DMS53 (cell line): ENCODE measurements around the gene RPL32.
A peak's percentile ranks its signal among the peaks of the same experiment; 100 is the strongest.

ENCODE experiments used
- DNase-seq: peaks from one replicate; lab custom pipeline; 2025; lab: John Stamatoyannopoulos, UW

The RPL32 gene

GRCh38 chr3:12832350-12833221, 8.8 kb downstream of the RPL32 start:
- no peak for DNase-seq

DNA sequence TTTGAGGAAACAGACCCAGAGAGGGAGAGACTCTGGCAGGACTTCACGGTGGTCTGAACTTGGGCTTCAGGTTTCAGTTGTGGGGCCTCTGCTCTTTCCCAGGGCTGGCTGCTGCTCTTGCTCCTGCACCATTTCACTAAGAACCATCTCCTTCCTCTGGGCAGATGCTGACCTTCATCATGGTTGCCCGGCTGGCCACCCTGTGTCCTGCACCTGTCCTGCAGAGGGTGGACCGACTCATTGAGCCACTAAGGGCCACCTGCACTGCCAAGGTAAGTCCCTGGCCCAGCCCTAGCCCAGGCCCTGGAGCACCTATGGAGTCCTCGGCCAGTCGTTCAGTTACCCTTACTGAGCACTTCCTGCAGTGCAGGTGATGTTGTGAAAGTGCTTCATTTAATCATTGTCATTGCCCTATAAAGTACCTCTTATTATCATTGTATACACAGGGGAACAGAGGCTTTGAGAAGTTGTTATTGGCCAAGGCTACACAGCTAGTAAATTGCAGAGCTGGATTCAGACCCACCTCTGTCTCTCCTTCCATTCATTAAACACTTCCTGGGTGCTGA, 10.0 kb downstream of the RPL32 start:
- DNase-seq = peak; percentile 18

- peak; percentile 7 for DNase-seq
These were observed 10.6 kb downstream of the RPL32 start for GRCh38 chr3:12830785-12831156.

GRCh38 chr3:12829886-12830784, 11.2 kb downstream of the RPL32 start:
- DNase-seq = no peak

DNA sequence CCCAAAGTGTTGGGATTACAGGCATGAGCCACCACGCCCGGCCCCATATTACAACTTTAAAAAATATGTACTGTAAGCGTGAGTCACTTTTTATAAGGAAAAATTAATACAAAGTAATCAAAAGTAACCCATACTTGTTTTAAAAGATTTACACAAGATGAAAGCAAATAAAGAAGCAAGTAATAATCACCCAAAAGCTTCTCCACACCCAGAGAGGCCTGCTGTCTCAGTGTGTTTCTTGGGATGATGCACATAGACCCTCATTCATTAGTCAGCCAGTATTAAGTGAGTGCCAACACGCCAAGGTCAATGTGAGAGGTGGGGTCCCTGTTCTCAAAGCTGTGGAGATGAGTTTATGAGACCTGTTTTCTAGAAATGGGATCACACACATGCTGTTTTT, 12.0 kb downstream of the RPL32 start:
- DNase-seq = no peak

DNA sequence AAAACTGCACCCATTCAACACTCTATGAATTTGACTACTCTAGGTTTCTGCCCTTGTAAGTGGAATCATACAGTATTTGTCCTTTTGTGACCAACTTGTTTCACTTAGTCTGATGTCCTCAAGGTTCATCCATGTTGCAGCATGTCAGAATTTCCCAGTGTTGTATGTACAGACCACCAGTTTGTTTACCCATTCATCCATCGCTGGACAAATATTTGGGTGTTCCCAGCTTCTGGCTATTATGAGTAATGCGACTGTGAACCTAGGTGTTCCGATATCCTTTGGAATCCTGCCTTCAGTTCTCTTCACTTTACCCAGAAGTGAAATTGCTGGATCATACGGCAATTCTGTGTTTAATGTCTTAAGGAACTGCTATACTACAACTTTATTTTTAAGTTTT, 12.6 kb downstream of the RPL32 start:
- no peak for DNase-seq

DNA sequence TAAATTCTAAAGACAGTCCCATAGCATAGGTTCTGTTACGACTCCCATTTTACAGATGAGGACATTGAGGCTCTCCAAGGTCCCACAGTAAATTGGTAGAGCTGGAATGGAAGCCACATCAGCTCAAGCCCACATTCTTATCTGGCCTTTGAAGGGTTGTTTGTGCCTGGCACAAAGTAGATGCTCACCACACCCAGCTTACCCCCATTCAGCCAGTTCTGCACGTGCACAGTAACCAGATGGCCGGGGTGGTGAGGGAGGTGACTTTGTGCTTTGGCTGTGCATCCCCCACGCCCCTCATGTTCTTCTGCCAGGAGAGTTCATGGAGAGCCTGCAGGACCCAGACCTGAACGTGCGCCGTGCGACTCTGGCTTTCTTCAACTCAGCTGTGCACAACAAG, 16.2 kb downstream of the RPL32 start:
- no peak for DNase-seq

DNA sequence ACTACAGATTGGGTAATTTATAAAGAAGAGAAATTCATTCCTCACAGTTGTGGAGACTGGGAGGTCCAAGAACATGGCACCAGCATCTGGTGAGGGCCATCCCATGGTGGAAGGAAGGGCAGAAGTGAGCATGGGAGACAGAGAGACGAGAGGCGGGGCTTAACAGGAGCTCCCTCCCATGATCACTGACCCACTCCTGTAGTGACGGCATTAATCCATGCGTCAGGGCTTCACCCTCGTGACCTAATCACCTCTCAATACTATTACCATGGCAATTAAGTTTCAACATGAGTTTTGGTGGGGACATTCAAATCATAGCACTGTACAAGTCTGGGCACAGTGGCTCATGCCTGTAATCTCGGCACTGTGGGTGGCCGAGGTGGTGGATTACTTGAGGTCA, 17.1 kb downstream of the RPL32 start:
- no peak for DNase-seq

- peak; percentile 31 for DNase-seq
These were observed 18.5 kb downstream of the RPL32 start for GRCh38 chr3:12822725-12823373.

GRCh38 chr3:12818773-12819172, 22.6 kb downstream of the RPL32 start:
- DNase-seq = no peak

DNA sequence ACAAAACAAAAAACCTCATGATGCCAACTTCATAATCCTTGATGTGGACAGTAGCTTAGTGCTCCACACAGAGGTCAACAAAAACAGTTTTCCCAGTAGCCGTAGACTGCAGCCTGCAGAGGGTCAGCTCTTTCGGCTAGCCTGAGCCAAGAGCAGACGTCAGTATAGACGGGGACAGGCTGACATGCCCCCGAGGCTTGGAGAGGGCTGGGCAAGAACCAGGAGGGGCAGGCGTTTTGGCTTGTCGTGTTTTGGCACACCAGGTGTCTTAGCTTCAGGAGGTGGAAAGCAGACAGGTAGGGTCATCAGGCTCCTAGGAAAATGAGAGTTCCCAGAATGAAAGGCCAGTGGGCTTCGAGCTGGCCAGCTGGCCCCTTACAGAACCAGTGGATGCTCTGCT, 23.1 kb downstream of the RPL32 start:
- no peak for DNase-seq

DNA sequence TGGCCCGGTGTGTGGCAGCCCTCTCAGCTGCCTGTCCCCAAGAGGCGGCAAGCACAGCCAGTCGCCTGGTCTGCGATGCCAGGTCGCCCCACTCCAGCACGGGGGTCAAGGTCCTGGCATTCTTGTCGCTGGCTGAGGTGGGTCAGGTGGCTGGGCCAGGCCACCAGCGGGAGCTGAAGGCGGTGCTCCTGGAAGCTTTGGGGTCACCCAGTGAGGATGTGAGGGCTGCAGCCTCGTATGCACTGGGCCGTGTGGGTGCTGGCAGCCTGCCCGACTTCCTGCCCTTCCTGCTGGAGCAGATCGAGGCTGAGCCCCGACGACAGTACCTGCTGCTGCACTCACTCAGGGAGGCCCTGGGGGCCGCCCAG, 24.0 kb downstream of the RPL32 start:
- no peak for DNase-seq

DNA sequence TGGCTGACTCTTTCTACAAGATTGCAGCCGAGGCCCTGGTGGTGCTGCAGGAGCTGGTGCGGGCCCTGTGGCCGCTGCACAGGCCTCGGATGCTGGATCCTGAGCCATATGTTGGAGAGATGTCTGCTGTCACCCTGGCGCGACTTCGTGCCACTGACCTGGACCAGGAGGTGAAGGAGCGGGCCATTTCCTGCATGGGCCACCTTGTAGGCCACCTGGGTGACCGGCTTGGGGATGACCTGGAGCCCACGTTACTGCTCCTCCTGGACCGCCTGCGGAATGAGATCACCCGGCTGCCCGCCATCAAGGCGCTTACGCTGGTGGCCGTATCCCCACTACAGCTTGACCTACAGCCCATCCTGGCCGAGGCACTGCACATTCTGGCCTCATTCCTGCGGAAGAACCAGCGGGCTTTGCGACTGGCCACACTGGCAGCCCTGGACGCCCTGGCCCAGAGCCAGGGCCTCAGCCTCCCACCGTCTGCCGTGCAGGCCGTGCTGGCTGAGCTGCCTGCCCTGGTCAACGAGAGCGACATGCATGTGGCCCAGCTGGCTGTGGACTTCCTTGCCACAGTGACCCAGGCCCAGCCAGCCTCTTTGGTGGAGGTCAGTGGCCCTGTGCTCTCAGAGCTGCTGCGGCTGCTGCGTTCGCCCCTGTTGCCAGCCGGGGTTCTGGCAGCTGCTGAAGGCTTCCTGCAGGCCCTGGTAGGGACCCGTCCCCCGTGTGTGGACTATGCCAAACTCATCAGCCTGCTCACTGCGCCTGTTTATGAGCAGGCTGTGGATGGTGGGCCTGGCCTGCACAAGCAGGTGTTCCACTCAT, 24.6 kb downstream of the RPL32 start:
- no peak for DNase-seq

DNA sequence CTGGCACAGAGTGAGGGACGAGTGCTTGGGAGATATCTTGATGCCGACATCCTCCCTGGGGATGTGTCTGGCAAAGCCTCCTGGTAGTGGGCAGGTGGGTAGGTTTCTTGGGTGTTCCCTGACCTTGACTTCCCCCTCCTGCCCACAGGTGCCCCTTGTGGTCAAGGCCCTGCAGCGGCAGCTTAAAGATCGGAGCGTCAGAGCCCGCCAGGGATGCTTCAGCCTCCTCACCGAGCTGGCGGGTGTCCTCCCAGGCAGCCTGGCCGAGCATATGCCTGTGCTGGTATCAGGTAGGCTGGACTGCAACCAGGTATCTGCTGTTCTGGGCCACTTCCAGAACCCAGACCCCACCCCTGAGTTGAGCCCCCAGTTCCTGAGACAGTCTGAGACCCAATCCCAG, 25.6 kb downstream of the RPL32 start:
- DNase-seq = no peak

GRCh38 chr3:12815078-12815477, 26.3 kb downstream of the RPL32 start:
- DNase-seq = no peak

DNA sequence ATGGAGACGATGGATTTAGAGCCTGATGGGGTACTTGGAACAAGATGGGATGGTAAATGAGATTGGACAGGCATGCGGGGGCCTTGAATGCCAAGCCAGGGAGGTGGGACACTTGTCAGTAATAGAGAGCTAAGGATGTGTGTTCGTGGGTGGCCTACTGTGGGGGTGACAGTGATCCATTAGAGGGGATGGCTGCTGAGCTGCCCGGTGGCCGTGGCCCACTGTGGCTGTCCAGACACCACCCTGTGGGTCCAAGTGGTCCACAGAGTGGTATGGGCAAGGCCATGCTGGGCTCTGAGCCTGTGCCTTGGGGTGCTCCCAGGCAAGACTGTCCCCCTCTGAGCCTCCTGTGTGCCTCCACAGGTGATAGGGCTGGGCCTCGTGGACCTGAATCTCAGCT, 27.4 kb downstream of the RPL32 start:
- DNase-seq = no peak

DNA sequence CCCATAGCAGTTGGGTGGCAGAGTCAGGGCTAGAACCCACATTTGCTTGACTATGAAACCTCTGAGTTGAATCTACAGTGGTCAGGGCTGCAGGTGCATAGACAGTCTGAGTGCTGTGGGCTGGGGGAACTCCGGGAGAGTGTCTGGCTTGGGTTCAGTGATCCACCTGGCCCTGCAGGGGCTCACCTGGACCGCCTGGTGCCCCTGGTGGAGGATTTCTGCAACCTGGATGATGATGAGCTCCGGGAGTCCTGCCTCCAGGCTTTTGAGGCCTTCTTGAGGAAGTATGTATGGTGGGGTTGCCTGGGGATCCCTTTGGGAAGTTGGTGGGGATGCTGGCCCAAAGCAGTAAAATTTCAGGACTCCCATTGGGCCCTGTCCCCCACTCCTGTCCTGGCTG, 28.6 kb downstream of the RPL32 start:
- no peak for DNase-seq

- DNase-seq = no peak
These were observed 30.4 kb downstream of the RPL32 start for GRCh38 chr3:12810961-12811360.

DNA sequence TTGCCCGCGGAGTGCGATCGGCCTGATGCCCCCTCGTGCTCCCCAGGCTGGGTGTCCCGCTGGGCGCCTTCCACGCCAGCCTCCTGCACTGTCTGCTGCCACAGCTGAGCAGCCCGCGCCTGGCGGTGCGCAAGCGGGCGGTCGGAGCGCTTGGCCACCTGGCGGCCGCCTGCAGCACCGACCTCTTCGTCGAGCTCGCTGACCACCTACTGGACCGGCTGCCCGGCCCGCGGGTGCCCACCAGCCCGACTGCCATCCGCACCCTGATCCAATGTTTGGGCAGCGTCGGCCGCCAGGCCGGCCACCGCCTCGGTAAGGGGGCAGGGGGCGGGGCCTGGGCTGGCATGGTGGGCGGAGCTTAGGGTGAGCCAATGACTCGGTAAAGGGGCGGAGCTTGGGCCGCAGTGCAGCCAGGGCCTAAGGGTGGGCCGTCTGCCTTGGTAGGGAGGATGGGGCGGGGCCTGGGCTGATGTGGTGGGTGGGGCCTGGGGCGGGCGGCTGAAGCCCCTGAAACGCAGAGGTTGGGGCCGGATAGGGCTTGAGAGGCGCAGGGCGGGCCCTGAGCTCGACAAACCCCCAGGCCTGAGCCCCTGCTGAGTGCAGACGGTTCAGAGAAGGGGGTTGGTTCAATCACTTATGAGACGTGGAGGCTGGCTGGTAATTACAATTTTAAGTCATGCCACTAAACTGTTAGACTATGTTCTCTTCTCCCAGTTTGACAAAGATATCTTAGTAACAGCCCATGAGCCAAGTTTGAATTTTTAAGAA, 31.2 kb downstream of the RPL32 start:
- peak; percentile 80 for DNase-seq

- no peak for DNase-seq
These were observed 31.9 kb downstream of the RPL32 start for GRCh38 chr3:12809435-12809834.

GRCh38 chr3:12809001-12809400, 32.4 kb downstream of the RPL32 start:
- DNase-seq = no peak
